Tibial artery (tissue), 4 donors: ENCODE measurements around the gene TRAPPC10.

Experiments used
- DNase-seq, 2 donors: peaks; one replicate each; pipeline ENCODE4 v3.0.0-alpha.2; 2019
- H3K27ac ChIP-seq, 2 donors: fragments of 200-600 bp; sonication (generic) in 1 of 2; 1 replicate in 1 of 2; 2 replicates in 1 of 2; pipeline ENCODE4 v1.5.1; 2018 to 2019; ENCODE audit warnings: mild to moderate bottlenecking in 1 of 2
- H3K27me3 ChIP-seq, 2 donors: fragments of 200-600 bp; sonication (generic) in 1 of 2; one replicate each; pipeline versions ENCODE4 v1.5.1 to v1.6.0; 2016 to 2019
- H3K36me3 ChIP-seq, 3 donors: fragments of 200-600 bp; sonication (generic) in 2 of 3; one replicate each; pipeline ENCODE4 v1.5.1; 2016 to 2019; ENCODE audit warnings: mild to moderate bottlenecking in 2 of 3
- H3K4me1 ChIP-seq, 4 donors: fragments of 200-600 bp; sonication (generic) in 2 of 4; 1 replicate in 3 of 4; 2 replicates in 1 of 4; pipeline ENCODE4 v1.5.1; 2016 to 2019
- H3K4me3 ChIP-seq, 2 donors: fragments of 200-600 bp; sonication (generic) in 1 of 2; 1 replicate in 1 of 2; 2 replicates in 1 of 2; pipeline ENCODE4 v1.5.1; 2018 to 2019; ENCODE audit warnings: mild to moderate bottlenecking in 2 of 2
- H3K9me3 ChIP-seq, 3 donors: fragments of 200-600 bp; sonication (generic) in 1 of 3; one replicate each; pipeline ENCODE4 v1.5.1; 2016 to 2019
- CTCF ChIP-seq, 2 experiments: fragments of 200-600 bp in 1 of 2; fragments of 450-650 bp in 1 of 2; IDR thresholded peaks; one replicate each; pipeline ENCODE4 v1.5.1; 2017 to 2019; ENCODE audit warnings: antibody characterized with exemption in 2 of 2, mild to moderate bottlenecking in 1 of 2, moderate library complexity in 1 of 2
- intact Hi-C: fragments of 100-400 bp; cut with DNase I; formaldehyde crosslinking; loops from one replicate; pipeline ENCODE4 v1.15.0; 2023; ENCODE audit warnings: low total_unique reads

TRAPPC10 gene

GRCh38 chr21:43978060-43978459 is 34.0 kb upstream of the TRAPPC10 start:
- Histone ChIP-seq H3K4me3 (no peak overlapping the region), H3K36me3 (peaks cover 34 to 58% (median 44%) of the 10 kb centered on the region in 3 donors), H3K9me3 (no peaks in the 10 kb centered on the region), H3K27ac (no peak overlapping the region), H3K4me1 (no peaks in the 10 kb centered on the region), H3K27me3 (no peaks in the 10 kb centered on the region)
- no peak for DNase-seq
- intact Hi-C loops, result no loop called here
- no peak for TF ChIP-seq CTCF (IDR thresholded peaks at IDR 0.05)

GRCh38 chr21:43979654-43980053 is 32.5 kb upstream of the TRAPPC10 start:
- DNase-seq, result no peak
- H3K36me3 ChIP-seq, result peaks cover 36 to 63% (median 47%) of the 10 kb centered on the region in 3 donors

GRCh38 chr21:43981151-43981870 is 30.8 kb upstream of the TRAPPC10 start:
- DNase-seq, result no peak
- no peak overlapping the region for H3K27ac ChIP-seq
- H3K36me3 ChIP-seq, result peaks cover 36 to 63% (median 47%) of the 10 kb centered on the region in 3 donors
- no peaks in the 10 kb centered on the region for H3K27me3 ChIP-seq
- H3K4me1 ChIP-seq, result peaks cover 0 to 6% (median 0%) of the 10 kb centered on the region in 4 donors
- intact Hi-C loops, result no loop called here
- no peak for TF ChIP-seq CTCF (IDR thresholded peaks at IDR 0.05)
- H3K4me3 ChIP-seq, result no peak overlapping the region
- H3K9me3 ChIP-seq, result no peaks in the 10 kb centered on the region

More at GRCh38 chr21:43979654-43980053, 32.5 kb upstream of the TRAPPC10 start:
- H3K4me3 ChIP-seq, result no peak overlapping the region
- no peaks in the 10 kb centered on the region for H3K27me3 ChIP-seq
- intact Hi-C loops, result no loop called here
- no peak overlapping the region for H3K27ac ChIP-seq
- no peaks in the 10 kb centered on the region for H3K9me3 ChIP-seq
- TF ChIP-seq CTCF (IDR thresholded peaks at IDR 0.05), result no peak
- H3K4me1 ChIP-seq, result no peaks in the 10 kb centered on the region

GRCh38 chr21:43981871-43982210 is 30.3 kb upstream of the TRAPPC10 start:
- intact Hi-C loops, result no loop called here
- no peaks in the 10 kb centered on the region for H3K27me3 ChIP-seq
- no peak for TF ChIP-seq CTCF (IDR thresholded peaks at IDR 0.05)
- H3K36me3 ChIP-seq, result peaks cover 36 to 63% (median 44%) of the 10 kb centered on the region in 3 donors
- no peaks in the 10 kb centered on the region for H3K9me3 ChIP-seq
- H3K4me1 ChIP-seq, result peaks cover 0 to 8% (median 0%) of the 10 kb centered on the region in 4 donors
- DNase-seq, result no peak
- no peak overlapping the region for H3K4me3 ChIP-seq
- H3K27ac ChIP-seq, result no peak overlapping the region

- no peak for DNase-seq
- Histone ChIP-seq H3K9me3 (no peaks in the 10 kb centered on the region), H3K27me3 (no peaks in the 10 kb centered on the region), H3K4me1 (peaks cover 0 to 14% (median 0%) of the 10 kb centered on the region in 4 donors), H3K36me3 (peaks cover 36 to 61% (median 38%) of the 10 kb centered on the region in 3 donors), H3K4me3 (no peak overlapping the region), H3K27ac (no peak overlapping the region)
- TF ChIP-seq CTCF (IDR thresholded peaks at IDR 0.05), result no peak
- intact Hi-C loops, result no loop called here
Observed at GRCh38 chr21:43982489-43983078, 29.5 kb upstream of the TRAPPC10 start.
